ENCODE data around the gene DYRK1B. TPM values are rescaled to one million over a fixed set of nuclear protein-coding genes. Genes with fewer than 3 reads are reported as not detected.

Gene DYRK1B
- total RNA-seq, 2 donors from 2014 or later: 18.2 to 48.7 TPM

- TF ChIP-seq CTCF (IDR thresholded peaks at IDR 0.05) (no peak), POLR2A (IDR thresholded peaks at IDR 0.05) (no peak), POLR2AphosphoS5 (IDR thresholded peaks at IDR 0.05) (no peak)
- H3K36me3 ChIP-seq: no peaks in the 10 kb centered on the region
- no peak overlapping the region for H3K27ac ChIP-seq
- no peaks in the 10 kb centered on the region for H3K9me3 ChIP-seq
- no peaks in the 10 kb centered on the region for H3K27me3 ChIP-seq (replicated peaks; ENCODE audit: insufficient read depth)
- WGBS: 95% methylated on average over 6 of the region's 6 CpGs
- no peak for DNase-seq (ENCODE audit: low spot score)
- no peak overlapping the region for H3K4me3 ChIP-seq
- H3K4me1 ChIP-seq (replicated peaks): no peaks in the 10 kb centered on the region
- intact Hi-C loops (cut with DNase I): no loop called here
Observed at GRCh38 chr19:39820696-39821095, 13.3 kb downstream of the DYRK1B start.

- no peaks in the 10 kb centered on the region for H3K9me3 ChIP-seq
- TF ChIP-seq CTCF (IDR thresholded peaks at IDR 0.05) (no peak), POLR2AphosphoS5 (IDR thresholded peaks at IDR 0.05) (no peak), POLR2A (IDR thresholded peaks at IDR 0.05) (no peak)
- no peak overlapping the region for H3K27ac ChIP-seq
- intact Hi-C loops (cut with DNase I): no loop called here
- WGBS: 82% methylated on average over 3 of the region's 3 CpGs
- no peak for DNase-seq (ENCODE audit: low spot score)
- no peaks in the 10 kb centered on the region for H3K36me3 ChIP-seq
- H3K4me3 ChIP-seq: no peak overlapping the region
- no peaks in the 10 kb centered on the region for H3K4me1 ChIP-seq (replicated peaks)
- no peaks in the 10 kb centered on the region for H3K27me3 ChIP-seq (replicated peaks; ENCODE audit: insufficient read depth)
Observed at GRCh38 chr19:39819786-39820185, 14.2 kb downstream of the DYRK1B start.

GRCh38 chr19:39818626-39819097 is 15.3 kb downstream of the DYRK1B start:
- no peak for DNase-seq (ENCODE audit: low spot score)
- Histone ChIP-seq H3K4me1 (replicated peaks) (no peaks in the 10 kb centered on the region), H3K27ac (no peak overlapping the region), H3K27me3 (replicated peaks; ENCODE audit: insufficient read depth) (no peaks in the 10 kb centered on the region), H3K9me3 (no peaks in the 10 kb centered on the region), H3K36me3 (no peaks in the 10 kb centered on the region), H3K4me3 (no peak overlapping the region)
- intact Hi-C loops (cut with DNase I): no loop called here
- 76% methylated on average over 4 of the region's 4 CpGs for WGBS
- TF ChIP-seq POLR2AphosphoS5 (IDR thresholded peaks at IDR 0.05): no peak
- TF ChIP-seq POLR2A (IDR thresholded peaks at IDR 0.05): no peak
- TF ChIP-seq CTCF (IDR thresholded peaks at IDR 0.05): no peak

- no peak for DNase-seq (ENCODE audit: low spot score)
- Histone ChIP-seq H3K27ac (no peak overlapping the region), H3K9me3 (no peaks in the 10 kb centered on the region), H3K4me3 (no peak overlapping the region), H3K36me3 (no peaks in the 10 kb centered on the region), H3K4me1 (replicated peaks) (no peaks in the 10 kb centered on the region), H3K27me3 (replicated peaks; ENCODE audit: insufficient read depth) (no peaks in the 10 kb centered on the region)
- 89% methylated on average over 12 of the region's 12 CpGs for WGBS
- intact Hi-C loops (cut with DNase I): no loop called here
- TF ChIP-seq CTCF (IDR thresholded peaks at IDR 0.05) (no peak), POLR2AphosphoS5 (IDR thresholded peaks at IDR 0.05) (no peak), POLR2A (IDR thresholded peaks at IDR 0.05) (no peak)
Observed at GRCh38 chr19:39817888-39818561, 15.9 kb downstream of the DYRK1B start.
